CD4-positive, alpha-beta T cell (primary cell): ENCODE results near the gene CD74. TPM values are rescaled to one million over a fixed set of nuclear protein-coding genes. Genes with fewer than 3 reads are reported as not detected.

Experiments used
- ATAC-seq: fragments of 200-7000 bp; cut with Tn5 transposase; one replicate; pipeline ENCODE4 v1.10.0; 2022; ENCODE audit warnings: mild to moderate bottlenecking; ENCODE audit not compliant: poor library complexity
- CTCF ChIA-PET: fragments of 350-600 bp; sonication (Branson Sonifier 250); formaldehyde crosslinking; loops from one replicate; lab custom pipeline; 2021; ENCODE audit warnings: antibody characterized with exemption, inconsistent platforms; lab: Charles Lee
- POLR2A ChIA-PET: fragments of 350-600 bp; sonication (Branson Sonifier 250); formaldehyde crosslinking; loops from one replicate; lab custom pipeline; 2021; ENCODE audit warnings: antibody characterized with exemption, inconsistent platforms; lab: Charles Lee
- DNase-seq, 14 experiments: peaks; one replicate each; pipeline ENCODE4 v3.0.0-alpha.2; 2013 to 2020; ENCODE audit warnings: mixed read lengths in 2 of 14
- H3K27ac ChIP-seq, 2 donors: one replicate each; pipeline versions ENCODE4 v1.5.1 to v1.7.0; 2013; ENCODE audit warnings: low read length in 2 of 2, low read depth in 1 of 2, mild to moderate bottlenecking in 1 of 2
- H3K27me3 ChIP-seq, 2 experiments: 1 replicate in 1 of 2; 2 replicates in 1 of 2; pipeline versions ENCODE4 v1.6.1 to v1.7.0; 2013; ENCODE audit warnings: low read length in 2 of 2, control low read depth in 1 of 2, mild to moderate bottlenecking in 1 of 2, moderate library complexity in 1 of 2; ENCODE audit not compliant: insufficient read depth in 2 of 2, control insufficient read depth in 1 of 2
- H3K36me3 ChIP-seq: one replicate; pipeline ENCODE4 v1.6.1; 2013; ENCODE audit warnings: low read length, control low read depth; ENCODE audit not compliant: insufficient read depth
- H3K4me1 ChIP-seq: one replicate; pipeline ENCODE4 v1.6.1; 2013; ENCODE audit warnings: low read length, control low read depth; ENCODE audit not compliant: insufficient read depth
- H3K4me3 ChIP-seq: one replicate; pipeline ENCODE4 v1.5.1; 2013; ENCODE audit warnings: mild to moderate bottlenecking, low read length, moderate library complexity
- H3K9me3 ChIP-seq, 2 experiments: 1 replicate in 1 of 2; 2 replicates in 1 of 2; pipeline versions ENCODE4 v1.6.1 to v1.7.0; 2013; ENCODE audit warnings: low read length in 2 of 2, mild to moderate bottlenecking in 2 of 2, control low read depth in 1 of 2, moderate library complexity in 1 of 2; ENCODE audit not compliant: control insufficient read depth in 1 of 2, insufficient read depth in 1 of 2
- H3K27ac Mint-ChIP-seq: one replicate; pipeline ENCODE4 v1.8.0; 2020; ENCODE audit warnings: mixed read lengths
- H3K27me3 Mint-ChIP-seq: one replicate; pipeline ENCODE4 v1.8.0; 2021; ENCODE audit warnings: mixed read lengths
- H3K36me3 Mint-ChIP-seq: one replicate; pipeline ENCODE4 v1.8.0; 2021; ENCODE audit warnings: low read depth, mixed read lengths
- H3K4me1 Mint-ChIP-seq: one replicate; pipeline ENCODE4 v1.8.0; 2021; ENCODE audit warnings: low read depth, mixed read lengths
- H3K4me3 Mint-ChIP-seq: one replicate; pipeline ENCODE4 v1.8.0; 2020; ENCODE audit warnings: mild to moderate bottlenecking, mixed read lengths
- H3K9me3 Mint-ChIP-seq: one replicate; pipeline ENCODE4 v1.8.0; 2020; ENCODE audit warnings: mixed read lengths
- CTCF ChIP-seq: fragments of 200-600 bp; IDR thresholded peaks from one replicate; pipeline ENCODE4 v1.8.0; 2022; ENCODE audit warnings: antibody characterized with exemption, mild to moderate bottlenecking
- intact Hi-C, 2 experiments: fragments of 100-400 bp; cut with DNase I in 1 of 2; cut with micrococcal nuclease in 1 of 2; formaldehyde crosslinking; loops; one replicate each; pipeline versions ENCODE4 v1.15.1 to v1.9.0; 2023 to 2025; cut with DNase I, micrococcal nuclease
- total RNA-seq, 174 experiments: library from RNA in 2 of 174; stranded (reverse) in 2 of 174; gene quantifications; one replicate each; pipeline ENCODE4 v1.2.3 and lab custom pipeline; 2021 to 2026

CD74 gene
- total RNA-seq, 2 experiments from 2014 or later = 299 to 303 TPM

- POLR2A ChIA-PET = interaction anchor here (2.0 kb wide), 1 partner anchor 10 kb away, joined by 5 read pairs; the partner anchor contains the start of gene RPS14
- no peak overlapping the region for H3K27ac ChIP-seq
- Mint-ChIP-seq H3K4me1 (peaks cover 14% of the 10 kb centered on the region), H3K27me3 (no peaks in the 10 kb centered on the region), H3K4me3 (no peak overlapping the region), H3K36me3 (peaks cover 27% of the 10 kb centered on the region), H3K9me3 (no peaks in the 10 kb centered on the region), H3K27ac (no peak overlapping the region)
- no peak overlapping the region for H3K4me3 ChIP-seq
- peaks cover 19% of the 10 kb centered on the region for H3K36me3 ChIP-seq
- intact Hi-C loops = loop anchor here (5.0 kb wide), 3 partner anchors 82 to 222 kb away; partner anchors contain the start of gene TCOF1 (in 1 of the 2)
- ATAC-seq (no peak), DNase-seq (peak in 3 of 14 experiments; percentile 12 to 46 (median 27))
- H3K27me3 ChIP-seq = no peaks in the 10 kb centered on the region
- peaks cover 9% of the 10 kb centered on the region for H3K4me1 ChIP-seq
- no peaks in the 10 kb centered on the region for H3K9me3 ChIP-seq
- CTCF ChIA-PET = interaction anchor here (1.3 kb wide), 1 partner anchor 11 kb away, joined by 6 read pairs; no protein-coding TSS in a partner anchor
- peak; percentile 24 for TF ChIP-seq CTCF
Observed at GRCh38 chr5:150438873-150439546, 26.3 kb upstream of the CD74 start.

- intact Hi-C loops = loop anchor here (1.0 to 5.0 kb wide), 8 partner anchors 24 to 306 kb away; partner anchors contain the start of genes CD74 (in 2 of the 2) and TCOF1 (in 1 of the 2)
- peak; percentile 81 to 96 (median 90) for DNase-seq
- Histone ChIP-seq H3K36me3 (no peaks in the 10 kb centered on the region), H3K4me1 (peaks cover 9% of the 10 kb centered on the region), H3K4me3 (no peak overlapping the region), H3K9me3 (no peaks in the 10 kb centered on the region), H3K27me3 (no peaks in the 10 kb centered on the region), H3K27ac (no peak overlapping the region)
- peak; percentile 83 for TF ChIP-seq CTCF
- peak; percentile 99 for ATAC-seq
- peaks cover 4% of the 10 kb centered on the region for H3K36me3 Mint-ChIP-seq
- H3K4me3 Mint-ChIP-seq = peak overlapping the region; percentile 42
- CTCF ChIA-PET = interaction anchor here (0.6 to 2.5 kb wide), 14 partner anchors 10 to 218 kb away, joined by 3 to 28 read pairs (median 4); partner anchors contain the start of genes CD74 and RPS14
- no peaks in the 10 kb centered on the region for H3K9me3 Mint-ChIP-seq
- POLR2A ChIA-PET = interaction anchor here (0.7 to 2.1 kb wide), 4 partner anchors 13 to 468 kb away, joined by 4 to 8 read pairs (median 5); partner anchors contain the start of genes CD74 and ZNF300
- peaks cover 7% of the 10 kb centered on the region for H3K4me1 Mint-ChIP-seq
- no peaks in the 10 kb centered on the region for H3K27me3 Mint-ChIP-seq
- peak overlapping the region; percentile 29 for H3K27ac Mint-ChIP-seq
Observed at GRCh38 chr5:150436141-150436680, 23.5 kb upstream of the CD74 start.

GRCh38 chr5:150434464-150434863 lies 21.8 kb upstream of the CD74 start:
- intact Hi-C loops = loop anchor here in 1 of 2 experiments (1.0 to 5.0 kb wide), 2 partner anchors 19 to 77 kb away; partner anchors contain the start of gene TCOF1
- ATAC-seq (no peak), DNase-seq (no peak)
- ChIA-PET CTCF (interaction anchor here (2.5 kb wide), 1 partner anchor 23 kb away, joined by 27 read pairs; the partner anchor contains the start of gene CD74), POLR2A (interaction anchor here (0.7 kb wide), 1 partner anchor 239 kb away, joined by 3 read pairs; no protein-coding TSS in a partner anchor)
- Mint-ChIP-seq H3K4me1 (peaks cover 7% of the 10 kb centered on the region), H3K9me3 (no peaks in the 10 kb centered on the region), H3K27ac (no peak overlapping the region), H3K36me3 (no peaks in the 10 kb centered on the region), H3K4me3 (no peak overlapping the region), H3K27me3 (no peaks in the 10 kb centered on the region)
- Histone ChIP-seq H3K4me3 (no peak overlapping the region), H3K27me3 (no peaks in the 10 kb centered on the region), H3K27ac (no peak overlapping the region), H3K4me1 (peaks cover 9% of the 10 kb centered on the region), H3K9me3 (no peaks in the 10 kb centered on the region), H3K36me3 (no peaks in the 10 kb centered on the region)
- no peak for TF ChIP-seq CTCF
